Bone marrow (tissue), 2 donors: Measurements from ENCODE around the gene SELENOO.
"Not testable (repeated sequence)": the region's sequence is repeated elsewhere in the genome, so short reads cannot be mapped to it uniquely, and the experiment has no call there.

Source experiments
- DNase-seq, 2 donors: peaks; one replicate each; lab custom pipeline; 2025; lab: John Stamatoyannopoulos, UW

The SELENOO gene

GRCh38 chr22:50200461-50201190 is at the start of gene SELENOO:
Gene SELENOO, plus strand, starts transcription at chr22:50201011. Its CDS starts 26 bp downstream, at chr22:50201037.
- DNase-seq, result peak; percentile 75 to 77

GRCh38 chr22:50151571-50152537 is 49.0 kb upstream of the SELENOO start:
- no peak for DNase-seq

DNA sequence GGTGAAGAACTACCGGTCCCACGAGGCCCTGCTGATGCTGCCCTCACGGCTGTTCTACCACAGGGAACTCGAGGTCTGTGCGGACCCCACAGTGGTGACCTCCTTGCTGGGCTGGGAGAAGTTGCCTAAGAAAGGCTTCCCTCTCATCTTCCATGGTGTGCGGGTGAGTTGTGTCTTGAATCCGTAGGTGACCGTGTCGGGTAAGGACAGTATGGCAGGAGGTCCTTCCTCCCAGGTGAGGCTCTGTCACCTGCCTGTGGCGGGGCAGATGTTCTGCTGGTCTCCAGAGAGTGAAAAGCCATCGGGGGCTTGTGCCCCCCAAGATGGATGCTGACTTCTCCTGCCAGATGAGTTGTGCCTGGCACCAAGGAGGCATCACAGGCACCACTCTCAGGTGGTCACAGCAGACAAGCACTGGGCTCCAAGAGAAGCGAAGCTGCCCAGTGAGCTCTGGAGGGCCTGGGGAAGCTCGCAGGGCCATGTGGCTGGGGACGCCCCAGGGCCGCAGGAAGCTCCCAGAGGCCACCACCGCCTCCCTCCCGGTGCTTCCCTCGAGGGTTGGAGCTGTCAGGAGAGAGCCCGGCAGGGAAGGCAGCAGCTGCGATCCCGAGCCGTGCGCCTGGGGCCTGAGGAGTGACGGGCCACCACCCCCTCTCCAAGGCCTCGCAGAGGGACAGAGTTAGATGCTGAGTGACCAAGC is 47.6 kb upstream of the SELENOO start:
- no peak for DNase-seq

DNA sequence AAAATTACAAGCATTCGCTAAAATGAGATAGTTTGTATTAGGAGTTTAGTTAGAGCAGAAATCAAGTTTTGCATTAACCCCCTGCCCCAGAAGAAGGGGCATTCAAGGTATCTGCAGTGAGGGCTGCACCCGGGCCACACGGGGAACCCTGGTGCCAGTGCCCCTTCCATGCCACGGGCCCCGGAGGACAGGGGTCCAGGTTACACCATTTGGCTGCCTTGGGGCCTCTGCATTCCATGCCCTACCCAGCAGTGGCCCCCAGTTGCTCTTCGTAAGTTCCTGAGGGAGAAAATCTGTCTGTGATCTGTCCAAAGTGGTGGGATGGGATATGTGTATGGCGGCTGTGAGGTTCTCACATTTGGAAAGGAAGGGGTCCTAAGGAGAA is 47.1 kb upstream of the SELENOO start:
- DNase-seq, result no peak

- DNase-seq, result no peak
Observed at GRCh38 chr22:50157709-50158375, 43.0 kb upstream of the SELENOO start.

DNA sequence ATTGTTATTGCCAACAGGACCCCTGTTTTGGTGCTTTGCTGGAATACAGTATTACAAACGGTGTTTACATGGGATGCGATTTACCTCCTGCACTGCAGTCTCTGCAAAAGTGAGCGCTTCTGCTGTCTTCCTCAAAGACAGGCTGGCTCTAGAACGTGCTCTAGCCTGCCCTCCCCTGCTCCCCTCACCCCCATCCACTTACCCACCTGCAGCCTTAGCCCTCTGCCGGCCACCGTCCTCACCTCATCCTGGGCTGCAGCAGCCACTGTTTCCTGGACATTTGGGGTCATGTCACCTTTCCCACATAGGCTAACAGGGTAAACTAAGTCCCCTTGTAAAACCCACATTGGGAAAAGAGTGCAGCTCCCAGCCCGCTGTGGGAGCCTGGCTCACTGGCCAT is 39.9 kb upstream of the SELENOO start:
- DNase-seq, result no peak

DNA sequence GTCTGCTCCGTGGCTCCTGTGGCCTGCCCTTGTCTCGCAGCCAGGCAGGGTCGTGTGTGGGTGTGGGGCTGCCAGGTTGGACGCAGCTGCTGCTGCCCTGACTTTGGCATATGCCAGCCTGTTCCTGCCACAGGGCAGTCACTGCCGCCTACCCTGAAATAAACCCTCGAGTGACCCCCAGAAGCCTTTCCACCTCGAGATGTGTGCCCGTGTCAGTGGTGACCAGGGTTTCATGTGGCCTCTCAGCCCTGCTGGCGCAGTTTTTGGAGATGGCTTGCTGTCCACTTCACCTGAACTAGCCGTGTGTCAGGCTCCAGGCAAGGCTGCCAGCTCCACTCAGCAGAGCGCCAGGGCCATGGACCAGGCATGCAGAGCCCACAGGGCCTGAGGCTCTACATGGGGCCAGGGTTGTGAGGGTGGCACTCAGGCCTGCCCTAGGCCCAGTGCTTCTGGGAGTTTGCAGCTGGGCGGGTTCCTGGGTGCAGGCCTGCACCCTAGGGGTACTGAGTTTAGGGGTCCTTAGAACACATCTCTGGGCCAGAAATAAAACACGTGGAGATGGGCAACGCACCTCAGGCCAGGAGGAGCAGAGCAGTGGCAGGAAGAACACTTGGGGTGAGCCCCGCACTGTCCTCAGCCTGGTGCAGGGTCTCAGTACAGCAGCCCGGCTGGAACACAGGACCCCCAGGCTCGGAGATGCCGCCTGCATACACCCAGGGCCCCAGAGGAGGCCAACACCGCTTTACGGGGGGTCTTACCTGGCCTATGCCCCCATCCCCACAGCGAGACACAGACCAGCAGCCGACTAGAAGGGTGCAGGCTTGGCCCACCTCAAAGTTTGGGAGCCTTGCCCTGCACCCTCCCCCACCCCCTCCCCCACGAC is 39.1 kb upstream of the SELENOO start:
- DNase-seq, result no peak

DNA sequence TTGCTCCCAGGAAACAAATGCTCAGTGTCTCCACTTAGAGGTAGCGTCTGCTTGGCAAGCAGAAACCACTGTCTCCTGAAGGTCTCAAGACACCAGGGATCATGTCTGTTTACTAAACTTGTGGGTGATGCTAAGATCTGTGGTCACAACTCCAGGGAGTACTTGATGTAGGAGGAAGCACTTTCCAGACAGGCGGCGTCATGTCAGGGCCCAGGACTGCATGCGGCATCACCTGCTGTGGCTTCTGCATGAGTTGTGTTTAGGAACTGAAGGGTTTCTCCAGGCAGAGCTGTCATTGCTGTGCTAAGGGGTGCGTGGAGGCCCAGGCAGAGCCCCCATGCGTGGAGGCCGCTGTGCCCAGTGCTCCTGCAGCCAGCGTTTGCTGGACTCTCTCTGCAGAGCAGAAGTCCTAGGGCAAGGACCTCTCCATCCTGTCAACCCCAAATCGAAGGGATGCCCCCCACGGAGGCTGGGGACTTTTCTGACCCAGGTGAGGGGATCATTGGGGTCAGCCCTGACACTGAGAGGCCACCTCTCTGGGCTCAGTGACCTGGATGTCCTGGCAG is 38.3 kb upstream of the SELENOO start:
- no peak for DNase-seq

DNA sequence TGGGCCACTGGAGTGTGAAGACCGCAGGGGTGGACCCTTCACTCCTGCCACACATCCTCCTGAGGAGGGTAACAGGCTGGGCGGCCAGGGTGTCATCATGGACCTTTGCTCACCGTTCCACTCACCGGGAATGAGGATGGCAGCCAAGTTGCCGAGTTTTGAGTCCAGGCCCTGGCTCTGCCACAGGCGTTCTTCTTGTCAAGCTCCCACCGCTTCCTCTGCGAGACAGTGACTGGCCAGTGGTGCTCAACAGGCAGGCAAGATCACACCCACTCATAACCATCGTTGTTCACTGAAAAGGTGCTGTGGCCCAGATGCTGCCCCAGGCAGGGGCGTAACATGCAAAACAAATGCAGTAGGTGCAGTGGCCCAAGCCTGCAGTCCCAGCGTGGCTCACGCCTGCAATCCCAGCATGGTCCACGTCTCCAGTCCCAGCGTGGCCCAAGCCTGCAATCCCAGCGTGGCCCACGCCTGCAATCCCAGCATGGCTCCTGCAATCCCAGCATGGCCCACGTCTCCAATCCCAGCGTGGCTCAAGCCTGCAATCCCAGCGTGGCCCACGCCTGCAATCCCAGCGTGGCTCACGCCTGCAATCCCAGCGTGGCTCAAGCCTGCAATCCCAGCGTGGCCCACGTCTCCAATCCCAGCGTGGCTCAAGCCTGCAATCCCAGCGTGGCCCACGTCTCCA is 35.2 kb upstream of the SELENOO start:
- DNase-seq, result no peak

DNA sequence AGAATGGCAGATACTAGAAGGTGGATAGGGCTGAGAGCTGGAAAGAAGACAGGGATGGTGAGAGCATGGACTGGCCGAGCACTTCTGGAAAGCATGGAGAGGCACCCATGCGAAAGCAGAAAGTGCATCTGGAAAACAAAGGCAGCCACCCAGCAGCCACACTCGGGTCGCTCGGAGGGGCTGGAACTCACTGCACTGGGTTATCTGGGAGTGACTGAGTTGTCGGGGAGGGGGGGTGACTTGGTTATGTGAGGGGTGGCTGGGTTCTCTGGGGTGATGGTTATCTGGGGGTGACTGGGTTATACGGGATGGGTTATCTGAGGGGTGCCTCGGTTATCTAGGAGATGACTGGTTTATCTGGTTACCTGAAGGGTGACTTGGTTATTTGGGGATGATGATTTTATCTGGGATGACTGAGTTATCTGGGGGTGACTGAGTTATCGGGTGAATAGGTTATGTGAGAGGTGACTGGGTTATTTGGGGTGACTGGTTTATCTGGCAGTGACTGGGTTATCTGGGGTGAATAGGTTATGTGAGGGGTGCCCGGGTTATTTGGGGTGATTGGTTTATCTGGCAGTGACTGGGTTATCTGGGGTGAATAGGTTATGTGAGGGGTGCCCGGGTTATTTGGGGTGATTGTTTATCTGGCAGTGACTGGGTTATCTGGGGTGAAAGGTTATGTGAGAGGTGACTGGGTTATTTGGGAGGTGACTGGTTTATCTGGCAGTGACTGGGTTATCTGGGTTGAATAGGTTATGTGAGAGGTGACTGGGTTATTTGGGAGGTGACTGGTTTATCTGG is 32.9 kb upstream of the SELENOO start:
- no peak for DNase-seq

GRCh38 chr22:50168490-50169180 is 32.2 kb upstream of the SELENOO start:
- not testable (repeated sequence) for DNase-seq

GRCh38 chr22:50169181-50169759 is 31.5 kb upstream of the SELENOO start:
- DNase-seq, result no peak

- no peak for DNase-seq
Observed at GRCh38 chr22:50169774-50170341, 31.0 kb upstream of the SELENOO start.

- no peak for DNase-seq
Observed at GRCh38 chr22:50170453-50171318, 30.1 kb upstream of the SELENOO start, which contains the start of gene PANX2. Gene PANX2, plus strand, starts transcription at chr22:50170731. Its CDS starts 0 bp downstream, at chr22:50170731.

DNA sequence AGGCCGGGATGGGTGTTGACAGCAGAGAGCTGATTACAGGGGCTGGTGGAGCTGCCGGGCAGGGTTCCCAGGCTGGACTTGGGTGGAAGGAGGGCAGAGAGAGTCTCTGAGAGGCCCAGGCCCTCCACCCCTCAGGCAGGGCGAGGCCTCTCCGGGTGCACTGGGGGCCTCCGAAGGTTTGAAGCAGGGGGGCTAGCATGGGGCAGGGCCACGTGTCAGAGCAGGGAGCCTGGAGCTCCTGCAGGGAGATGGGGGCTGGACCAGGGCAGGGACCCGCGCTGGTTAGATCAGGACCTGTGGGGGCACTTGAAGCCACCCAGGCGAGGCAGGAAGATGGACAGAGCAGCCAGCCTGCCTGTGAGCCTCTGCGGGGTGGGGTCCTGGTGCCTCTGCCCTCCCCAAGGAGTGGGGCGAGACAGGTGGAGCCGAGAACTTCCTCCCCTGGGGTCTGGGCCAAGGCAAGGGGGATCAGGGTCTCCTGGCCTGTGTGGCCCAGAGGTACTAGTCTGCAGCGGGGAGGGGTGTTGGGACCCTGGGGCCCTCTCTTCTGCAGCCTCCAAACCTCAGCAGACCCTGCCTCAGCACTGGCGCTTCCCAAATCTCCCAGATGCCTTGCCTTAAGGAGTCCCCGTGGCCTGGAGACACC is 29.4 kb upstream of the SELENOO start:
- DNase-seq, result no peak

DNA sequence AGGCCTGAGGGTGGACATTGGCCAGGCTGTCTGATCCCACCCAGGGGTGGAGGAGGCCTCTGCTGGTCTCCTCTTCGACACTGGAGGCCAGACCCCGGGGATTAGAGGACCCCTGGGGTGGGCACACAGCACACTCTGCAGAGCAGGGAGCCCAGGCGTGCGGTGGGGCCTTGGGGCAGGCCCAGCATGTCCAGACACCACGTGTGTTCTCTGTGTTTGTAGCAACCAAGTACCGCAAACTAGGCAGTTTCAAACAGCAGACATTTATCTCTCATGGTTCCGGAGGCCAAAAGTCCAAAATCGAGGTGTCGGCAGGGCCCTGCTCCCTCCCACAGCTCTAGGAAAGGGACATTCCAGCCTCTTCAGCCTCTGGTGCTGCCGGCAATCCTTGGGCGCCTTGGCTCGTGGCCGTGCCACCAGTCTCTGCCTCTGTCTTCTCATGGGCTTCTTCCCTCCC is 28.8 kb upstream of the SELENOO start:
- no peak for DNase-seq
